GM21390 (cell line): Measurements from ENCODE around the gene SMARCAD1.

Experiments used
- ATAC-seq: cut with Tn5 transposase; IDR thresholded peaks from one replicate; pipeline ENCODE4 v1.9.1; 2021; ENCODE audit not compliant: unreplicated experiment

Gene SMARCAD1

DNA sequence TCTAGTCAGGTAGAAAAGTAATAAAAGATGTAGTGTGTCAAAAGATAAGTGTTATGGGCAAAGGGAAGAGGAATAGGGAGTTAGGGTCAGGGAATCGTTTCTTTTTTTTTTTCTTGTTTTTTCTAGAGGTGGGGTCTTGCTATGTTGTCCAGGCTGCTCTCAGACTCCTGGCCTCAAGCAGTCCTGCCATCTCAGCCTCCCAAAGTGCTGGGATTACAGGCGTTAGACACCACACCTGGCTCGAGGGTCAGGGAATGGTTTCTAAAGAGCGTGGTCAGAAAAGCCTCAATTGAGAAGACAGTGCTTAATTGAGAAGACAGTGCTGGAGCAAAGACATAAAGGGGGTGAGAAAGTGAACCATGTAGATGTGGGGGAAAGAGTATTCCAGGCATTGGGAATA is 19.1 kb downstream of the SMARCAD1 start:
- no peak for ATAC-seq

DNA sequence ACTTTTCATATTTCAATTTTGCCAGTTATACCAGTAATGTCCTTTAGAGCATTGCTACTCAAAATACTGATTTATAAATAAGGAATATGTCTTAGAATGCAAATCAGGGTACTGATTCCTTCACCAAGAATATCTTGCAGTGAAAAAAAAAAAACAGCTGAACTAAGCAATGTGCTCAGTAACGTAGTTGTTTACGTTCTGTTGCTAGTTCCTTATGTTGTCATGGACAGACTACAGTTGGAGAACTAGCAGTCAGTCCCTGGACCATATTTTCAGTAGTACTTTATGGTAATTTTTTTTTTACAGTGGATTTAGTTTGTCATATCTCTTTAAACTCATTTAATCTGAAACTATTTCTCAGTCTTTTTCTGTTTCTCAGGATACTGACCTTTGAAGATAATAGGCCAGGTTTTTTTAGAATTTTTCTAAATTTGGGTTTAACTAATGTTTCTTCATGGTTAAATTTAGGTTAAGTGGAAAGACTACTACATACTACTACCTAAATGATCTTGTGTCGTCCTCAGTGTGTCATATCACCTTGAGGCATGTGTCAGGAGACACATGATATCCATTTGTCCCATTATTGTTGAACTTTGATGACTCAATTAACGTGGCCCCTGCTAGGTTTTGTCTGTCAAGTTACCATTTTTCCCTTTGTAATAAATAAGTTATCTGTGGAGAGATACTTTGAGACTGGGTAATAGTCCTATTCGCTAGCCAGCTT is 21.0 kb downstream of the SMARCAD1 start:
- ATAC-seq: no peak

DNA sequence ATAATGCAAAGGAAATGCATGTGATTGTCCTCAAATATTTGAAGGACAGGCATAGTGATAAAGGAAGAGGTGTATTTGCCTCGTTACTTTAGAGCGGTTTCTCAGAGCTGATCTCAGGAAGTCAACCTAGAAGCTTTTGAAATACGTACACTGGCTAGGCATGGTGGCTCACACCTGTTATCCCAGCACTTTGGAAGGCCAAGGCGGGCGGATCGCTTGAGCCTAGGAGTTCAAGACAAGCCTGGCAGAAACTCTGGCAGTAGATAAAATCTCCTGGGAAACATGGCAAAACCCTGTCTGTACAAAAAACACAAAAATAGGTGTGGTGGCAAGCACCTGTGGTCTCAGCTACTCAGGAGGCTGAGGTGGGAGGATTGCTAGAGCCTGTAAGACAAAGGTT is 24.9 kb downstream of the SMARCAD1 start:
- no peak for ATAC-seq

DNA sequence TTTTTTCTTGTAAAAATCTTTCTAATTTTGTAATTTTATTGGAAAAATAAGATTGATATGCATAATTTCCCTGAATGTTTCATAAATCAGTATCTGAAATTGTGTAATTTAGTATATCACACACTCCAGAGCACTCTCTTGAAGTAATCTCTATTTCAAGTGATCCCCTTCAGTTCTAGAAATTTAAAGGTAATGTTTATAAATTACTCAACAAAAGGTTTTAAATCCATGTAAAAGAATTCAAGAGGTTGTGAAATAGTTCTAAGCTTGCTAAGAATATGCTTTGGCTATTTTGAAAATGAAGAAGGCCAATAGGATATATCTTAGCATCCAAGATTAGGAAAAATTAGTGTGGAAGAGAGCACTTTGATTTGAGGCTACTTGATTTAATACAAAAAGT is 28.2 kb downstream of the SMARCAD1 start:
- no peak for ATAC-seq

DNA sequence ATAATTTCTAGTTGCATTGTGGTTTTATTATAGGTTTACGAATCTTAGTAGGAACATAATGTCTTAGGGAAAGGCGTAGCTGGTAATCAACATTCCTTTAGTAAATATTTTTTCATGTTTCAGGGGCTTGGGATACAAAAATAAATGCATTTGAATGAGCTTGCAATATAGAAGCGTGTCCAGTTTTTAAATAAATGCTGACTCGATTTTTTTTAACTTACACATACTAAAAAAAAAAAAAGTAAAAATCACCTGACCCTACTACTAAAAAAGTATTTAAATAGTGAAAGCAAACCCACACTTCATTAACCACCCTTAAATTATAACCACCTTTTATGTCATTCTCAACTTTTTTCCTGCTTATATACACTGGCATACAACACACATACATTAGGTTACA is 29.6 kb downstream of the SMARCAD1 start:
- ATAC-seq: no peak

DNA sequence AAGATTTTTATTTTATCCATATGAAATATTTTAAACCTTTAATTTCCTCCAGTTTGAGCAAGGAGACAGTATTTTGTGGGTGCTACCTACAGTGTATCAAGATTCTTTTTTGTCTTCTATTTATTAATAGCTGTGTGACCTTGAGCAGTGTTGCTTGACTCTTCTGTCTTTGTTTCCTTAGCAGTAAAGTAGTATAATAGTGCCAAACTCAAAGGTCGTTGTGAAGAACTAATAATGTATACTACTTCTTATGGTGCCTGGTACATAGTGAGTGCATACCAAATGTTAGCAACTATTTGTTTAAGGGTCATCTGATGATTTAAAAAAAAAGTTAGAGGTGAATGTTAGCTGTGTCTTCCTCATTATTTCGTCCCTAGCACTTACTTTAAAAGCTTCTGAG is 30.5 kb downstream of the SMARCAD1 start:
- ATAC-seq: no peak

- no peak for ATAC-seq
These were observed 32.7 kb downstream of the SMARCAD1 start for GRCh38 chr4:94240384-94240783.

DNA sequence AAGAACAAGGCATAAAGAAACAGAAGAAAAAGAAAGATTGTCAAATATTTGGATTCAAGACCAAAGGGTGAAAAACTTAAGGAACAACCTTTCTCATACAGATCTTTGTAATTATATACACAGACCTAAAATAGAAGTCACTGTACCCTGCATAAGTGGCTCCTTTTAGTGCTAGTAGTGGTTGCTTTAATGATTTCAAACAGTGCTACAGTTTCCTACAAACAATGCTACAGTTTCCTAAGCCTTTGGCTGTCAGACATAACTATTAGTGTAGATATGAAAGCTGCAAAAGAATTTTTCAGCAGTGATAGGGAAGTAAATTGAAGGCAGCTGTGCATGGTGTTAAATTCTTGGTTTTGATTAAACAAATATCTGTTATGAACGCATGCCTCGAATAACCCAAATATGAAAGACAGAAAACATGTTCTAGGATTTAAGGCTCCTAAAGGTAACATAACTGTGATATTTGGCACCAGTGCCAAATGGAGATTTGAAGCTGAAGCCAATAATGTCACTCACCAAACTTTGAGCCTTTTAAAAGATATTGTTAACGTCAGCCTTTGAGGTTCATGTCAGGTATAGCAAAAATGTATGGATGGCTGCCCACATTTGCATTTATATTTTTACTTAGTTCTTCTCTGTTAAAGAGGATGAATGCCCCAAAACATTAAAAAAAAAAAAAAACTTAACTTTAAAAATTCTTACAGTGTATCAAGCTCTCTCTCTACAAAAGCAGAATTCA is 36.6 kb downstream of the SMARCAD1 start:
- ATAC-seq: no peak

- ATAC-seq: no peak
These were observed 37.1 kb downstream of the SMARCAD1 start for GRCh38 chr4:94244829-94245185.

DNA sequence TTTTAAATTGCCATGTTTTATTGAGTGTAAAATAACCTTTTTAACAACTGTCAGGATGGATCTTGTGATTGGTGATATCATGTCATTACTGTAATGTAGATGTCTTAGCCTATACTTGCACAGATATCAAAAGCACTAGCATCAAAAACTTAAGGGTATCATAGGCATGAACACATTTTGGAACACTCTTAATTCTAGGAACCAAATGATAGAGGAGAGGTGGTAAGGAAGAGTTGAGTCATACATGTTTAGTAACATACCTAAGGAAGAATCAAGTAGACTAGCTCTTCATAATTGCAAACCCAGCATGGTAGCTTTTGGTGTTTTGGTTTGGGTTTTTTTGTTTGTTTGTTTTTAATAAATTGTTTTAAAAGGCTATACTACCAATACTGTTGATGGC is 43.4 kb downstream of the SMARCAD1 start:
- no peak for ATAC-seq

DNA sequence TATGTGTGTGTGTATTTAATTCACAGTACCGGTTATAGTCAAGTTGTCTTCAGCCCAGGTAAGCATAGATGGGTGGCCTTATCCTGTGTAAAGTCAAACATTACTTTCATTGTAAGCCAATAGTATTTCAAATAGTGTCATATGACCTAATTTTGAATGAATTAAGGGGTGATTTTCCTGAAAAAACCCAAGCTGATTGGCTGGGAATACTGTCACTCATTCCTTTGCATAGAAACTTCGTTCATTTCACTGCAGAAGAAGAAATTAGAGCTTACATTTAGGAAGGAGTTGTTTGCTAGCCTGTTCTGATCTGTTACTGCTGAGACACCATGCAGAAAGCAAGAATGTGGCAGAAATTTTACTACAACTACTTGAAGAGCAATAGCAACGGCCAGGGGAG is 45.4 kb downstream of the SMARCAD1 start:
- no peak for ATAC-seq

DNA sequence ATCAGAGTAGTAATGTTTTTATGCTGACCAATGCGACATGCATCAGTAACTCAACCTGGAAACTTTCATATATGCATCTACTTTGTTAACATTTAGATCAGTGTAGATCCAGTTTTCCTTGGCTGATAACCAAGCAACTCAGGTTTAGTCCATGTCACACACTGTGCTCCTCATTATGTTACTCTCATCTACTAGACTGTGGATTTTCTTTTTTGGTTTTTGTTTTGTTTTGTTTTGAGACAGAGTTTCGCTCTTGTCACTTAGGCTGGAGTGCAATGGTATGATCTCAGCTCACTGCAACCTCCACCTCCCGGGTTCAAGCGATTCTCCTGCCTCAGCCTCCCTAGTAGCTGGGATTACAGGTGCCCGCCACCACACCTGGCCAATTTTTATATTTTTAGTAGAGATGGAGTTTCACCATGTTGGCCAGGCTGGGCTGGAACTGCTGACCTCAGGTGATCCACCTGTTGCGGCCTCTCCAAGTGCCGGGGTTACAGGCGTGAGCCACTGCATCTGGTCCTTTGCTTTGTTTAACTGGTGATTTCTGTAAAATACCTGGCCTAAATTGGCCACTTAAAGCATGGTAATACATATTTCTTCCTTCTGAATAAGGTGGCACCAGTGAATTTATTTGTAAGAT is 48.6 kb downstream of the SMARCAD1 start:
- ATAC-seq: peak; percentile 44

DNA sequence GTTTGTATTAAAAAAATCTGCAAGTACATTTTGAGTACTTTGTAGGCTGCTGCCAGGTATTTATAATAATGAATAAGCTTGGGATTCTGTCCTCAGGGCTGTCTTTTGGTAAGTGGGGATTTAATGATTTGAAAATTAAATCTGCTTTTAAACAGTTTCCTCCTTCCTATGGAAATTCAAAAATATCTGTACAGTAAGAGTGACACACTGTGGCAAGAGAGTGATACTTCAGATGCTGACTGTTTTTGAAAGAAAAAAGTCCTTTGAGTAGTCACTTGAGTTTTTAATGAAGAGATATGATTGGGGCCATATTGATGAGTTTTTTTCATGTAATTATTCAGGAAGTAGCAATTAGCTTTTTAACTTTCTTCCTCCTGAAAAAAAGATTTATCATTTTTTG is 49.2 kb downstream of the SMARCAD1 start:
- ATAC-seq: no peak

DNA sequence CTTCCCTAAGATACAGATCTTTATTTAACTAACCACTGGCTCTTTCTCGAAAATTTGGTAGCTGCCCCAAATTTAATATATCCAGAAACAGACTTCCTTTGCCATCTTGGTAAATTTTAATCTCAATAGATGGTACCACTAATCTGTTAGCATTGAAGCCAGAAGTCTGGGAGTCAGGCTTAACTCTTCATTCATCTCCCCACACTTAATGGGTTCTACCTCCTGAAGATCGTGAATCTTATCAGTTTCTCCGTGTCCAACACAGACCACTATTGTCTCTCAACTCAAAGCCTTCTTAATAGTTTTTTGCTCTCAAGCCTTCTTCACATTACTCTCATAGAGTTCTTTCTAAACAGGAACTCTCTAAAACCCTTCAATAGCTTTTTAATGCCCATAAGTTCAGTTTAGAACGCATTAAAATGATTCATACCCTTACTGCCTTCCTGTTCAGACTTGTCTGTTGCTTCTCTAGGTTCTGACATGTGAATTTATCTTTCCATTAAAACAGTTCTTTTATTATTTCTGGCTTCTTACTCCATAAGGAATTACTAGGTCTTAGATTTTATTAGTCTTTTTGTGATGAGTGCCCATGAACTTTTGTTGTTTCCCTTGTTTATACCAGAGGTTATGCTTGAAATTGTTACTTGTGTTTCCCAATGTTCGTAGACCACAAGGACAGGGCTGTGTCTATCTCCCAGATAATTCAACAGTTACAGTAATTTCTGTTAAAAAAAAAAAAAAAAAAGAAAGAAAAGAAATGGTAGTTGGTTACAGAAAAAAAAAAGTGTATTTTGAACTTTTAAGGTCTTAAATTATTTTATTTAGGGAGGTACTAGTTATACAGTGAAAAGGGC is 54.7 kb downstream of the SMARCAD1 start:
- no peak for ATAC-seq

DNA sequence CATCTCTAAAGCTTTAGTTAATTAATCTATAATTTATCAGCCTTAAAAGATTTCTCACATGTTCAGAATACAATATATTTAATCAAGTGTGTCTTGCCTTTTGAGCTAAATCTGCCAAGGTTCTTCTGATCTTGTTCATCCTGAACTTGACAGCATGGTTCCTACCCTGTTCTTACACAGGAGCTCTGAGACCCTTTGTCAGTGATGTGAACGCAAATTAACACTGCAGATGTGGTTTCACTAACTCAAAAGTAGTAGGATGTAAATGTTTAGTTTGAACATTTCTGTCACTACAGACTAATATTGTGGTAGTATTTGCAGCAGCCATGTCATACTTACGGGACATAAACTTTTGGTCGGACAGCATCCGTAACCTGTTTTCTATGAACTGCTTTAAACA is 59.4 kb downstream of the SMARCAD1 start:
- no peak for ATAC-seq

- ATAC-seq: no peak
These were observed 63.6 kb downstream of the SMARCAD1 start for GRCh38 chr4:94271248-94271647.

- ATAC-seq: no peak
These were observed 67.2 kb downstream of the SMARCAD1 start for GRCh38 chr4:94274912-94275311.

DNA sequence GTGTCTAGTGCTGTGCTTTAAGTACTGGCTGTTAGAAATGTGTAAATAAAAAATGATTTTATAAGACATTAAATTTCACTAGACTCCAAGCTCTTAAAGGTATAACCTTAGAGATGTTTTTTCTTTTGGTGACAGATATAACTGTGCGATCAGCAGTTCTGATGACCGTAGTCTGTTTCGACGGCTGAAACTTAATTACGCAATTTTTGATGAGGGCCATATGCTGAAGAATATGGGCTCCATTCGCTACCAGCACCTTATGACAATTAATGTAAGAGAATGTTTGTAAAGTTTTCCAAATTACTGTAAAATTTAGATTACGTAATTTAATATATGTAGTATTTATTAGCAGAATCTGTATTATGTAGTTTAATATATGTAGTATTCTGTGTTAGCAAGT is 68.5 kb downstream of the SMARCAD1 start:
- no peak for ATAC-seq

DNA sequence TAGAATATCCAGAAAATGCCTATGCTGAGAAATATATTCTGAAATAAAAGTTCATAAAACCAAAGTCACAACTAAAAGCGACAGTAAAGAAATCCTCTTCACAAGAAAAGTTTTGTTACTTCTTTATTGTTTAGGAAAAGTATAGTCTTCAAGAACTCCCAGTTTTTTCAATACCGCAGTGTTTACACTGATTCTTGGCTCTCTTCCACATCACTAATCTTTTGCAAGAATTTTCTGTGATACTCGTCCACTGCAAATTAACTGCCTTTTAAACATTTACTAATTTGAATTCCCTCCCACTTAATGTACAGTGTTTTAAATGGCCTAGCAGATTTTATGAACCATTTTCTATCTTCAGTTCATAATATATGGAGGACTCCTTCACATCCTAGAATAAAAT is 69.9 kb downstream of the SMARCAD1 start:
- no peak for ATAC-seq

DNA sequence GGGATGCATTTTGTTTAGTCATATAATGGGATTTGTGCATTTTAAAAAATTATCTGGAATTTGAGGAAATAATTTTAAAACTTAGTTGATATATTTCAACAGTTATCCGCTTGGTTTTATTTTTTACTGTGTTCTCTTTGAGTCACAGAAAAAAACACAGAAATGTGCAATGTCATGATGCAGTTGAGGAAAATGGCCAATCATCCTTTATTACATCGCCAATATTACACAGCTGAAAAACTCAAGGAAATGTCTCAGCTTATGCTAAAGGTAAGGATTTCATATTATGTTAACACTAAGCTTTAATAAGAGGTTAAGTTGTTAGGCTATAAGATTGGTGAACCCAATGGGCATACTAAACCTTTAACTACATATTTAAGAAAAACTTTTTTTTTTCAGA is 71.1 kb downstream of the SMARCAD1 start:
- no peak for ATAC-seq

GRCh38 chr4:94284889-94285288 is 77.2 kb downstream of the SMARCAD1 start:
- ATAC-seq: no peak
